OCI-M1 (cell line): ENCODE measurements around the gene COPE.
"Not testable (repeated sequence)": the region's sequence is repeated elsewhere in the genome, so short reads cannot be mapped to it uniquely, and the experiment has no call there.

Experiments
- DNase-seq: peaks from one replicate; lab custom pipeline; 2025; lab: John Stamatoyannopoulos, UW

COPE gene

GRCh38 chr19:18908917-18909619, 10.1 kb downstream of the COPE start:
- no peak for DNase-seq

GRCh38 chr19:18906605-18907519, 12.3 kb downstream of the COPE start:
- DNase-seq = no peak

GRCh38 chr19:18905513-18906236, 13.5 kb downstream of the COPE start:
- no peak for DNase-seq

- DNase-seq = no peak
Measured at GRCh38 chr19:18905058-18905456, 14.1 kb downstream of the COPE start.

- no peak for DNase-seq
Measured at GRCh38 chr19:18904334-18905057, 14.7 kb downstream of the COPE start.

GRCh38 chr19:18903156-18904037, 15.8 kb downstream of the COPE start:
- no peak for DNase-seq

GRCh38 chr19:18902519-18902918, 16.7 kb downstream of the COPE start:
- not testable (repeated sequence) for DNase-seq

GRCh38 chr19:18901491-18901890, 17.7 kb downstream of the COPE start:
- DNase-seq = no peak

GRCh38 chr19:18900700-18901481, 18.3 kb downstream of the COPE start:
- no peak for DNase-seq

- no peak for DNase-seq
Measured at GRCh38 chr19:18899624-18900560, 19.3 kb downstream of the COPE start.

- peak; percentile 55 for DNase-seq
Measured at GRCh38 chr19:18898607-18899408, 20.4 kb downstream of the COPE start.

- peak; percentile 75 for DNase-seq
Measured at GRCh38 chr19:18898081-18898606, 21.0 kb downstream of the COPE start.

GRCh38 chr19:18897094-18898029, 21.8 kb downstream of the COPE start:
- no peak for DNase-seq

GRCh38 chr19:18896421-18896841, 22.8 kb downstream of the COPE start:
- DNase-seq = no peak

- DNase-seq = peak; percentile 47
Measured at GRCh38 chr19:18895824-18896341, 23.3 kb downstream of the COPE start, which contains the start of gene CERS1. TSS of gene CERS1 (minus strand) at chr19:18896158. CDS start at chr19:18896072, 86 bp downstream.
